CD4-positive, alpha-beta T cell treated with Interleukin-6 for 4 hours (primary cell): ENCODE results near the gene CYB561D1.
"Not testable (repeated sequence)": the region's sequence is repeated elsewhere in the genome, so short reads cannot be mapped to it uniquely, and the experiment has no call there.

ENCODE experiments used
- DNase-seq: peaks from one replicate; pipeline ENCODE4 v3.0.0-alpha.2; 2020; ENCODE audit warnings: mixed read lengths

The CYB561D1 gene, protein sequence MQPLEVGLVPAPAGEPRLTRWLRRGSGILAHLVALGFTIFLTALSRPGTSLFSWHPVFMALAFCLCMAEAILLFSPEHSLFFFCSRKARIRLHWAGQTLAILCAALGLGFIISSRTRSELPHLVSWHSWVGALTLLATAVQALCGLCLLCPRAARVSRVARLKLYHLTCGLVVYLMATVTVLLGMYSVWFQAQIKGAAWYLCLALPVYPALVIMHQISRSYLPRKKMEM

GRCh38 chr1:109493805-109494539 lies at the start of gene CYB561D1:
Gene CYB561D1 (plus strand): TSS chr1:109494094. CDS start chr1:109494140, 46 bp downstream.
- DNase-seq: peak; percentile 90

GRCh38 chr1:109444346-109444745 lies 49.5 kb upstream of the CYB561D1 start:
- no peak for DNase-seq

DNA sequence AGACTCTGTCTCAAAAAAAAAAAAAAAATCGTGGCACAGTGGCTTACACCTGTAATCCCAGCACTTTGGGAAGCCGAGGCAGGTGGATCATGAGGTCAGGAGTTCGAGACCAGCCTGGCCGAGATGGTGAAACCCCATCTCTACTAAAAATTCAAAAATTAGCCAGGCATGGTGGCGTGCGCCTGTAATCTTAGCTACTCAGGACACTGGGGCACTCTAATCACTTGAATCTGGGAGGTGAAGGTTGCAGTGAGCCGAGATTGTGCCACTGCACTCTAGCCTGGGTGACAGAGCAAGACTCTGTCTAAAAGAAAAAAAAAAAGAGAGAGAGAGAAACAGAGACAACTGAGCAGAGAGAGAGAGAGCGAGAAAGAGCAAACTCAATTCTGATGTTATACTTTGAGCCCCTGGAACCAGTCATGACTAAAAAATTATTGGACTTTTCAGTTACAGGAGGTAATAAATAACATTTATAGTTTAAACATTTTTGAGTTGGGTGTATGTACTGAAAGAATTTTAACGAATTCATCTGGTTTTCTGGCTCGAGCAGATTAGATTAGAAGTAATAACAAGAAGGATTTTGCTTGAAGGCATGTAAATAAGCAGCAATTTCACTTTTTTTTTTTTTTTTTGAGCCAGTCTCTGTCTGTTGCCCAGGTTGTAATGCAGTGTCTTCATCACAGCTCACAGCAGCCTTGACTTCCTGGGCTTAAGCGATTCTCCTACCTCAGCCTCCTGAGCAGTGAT lies 47.8 kb upstream of the CYB561D1 start:
- DNase-seq: not testable (repeated sequence)

GRCh38 chr1:109447524-109447923 lies 46.4 kb upstream of the CYB561D1 start:
- DNase-seq: no peak

GRCh38 chr1:109454497-109455133 lies 39.3 kb upstream of the CYB561D1 start:
- no peak for DNase-seq

DNA sequence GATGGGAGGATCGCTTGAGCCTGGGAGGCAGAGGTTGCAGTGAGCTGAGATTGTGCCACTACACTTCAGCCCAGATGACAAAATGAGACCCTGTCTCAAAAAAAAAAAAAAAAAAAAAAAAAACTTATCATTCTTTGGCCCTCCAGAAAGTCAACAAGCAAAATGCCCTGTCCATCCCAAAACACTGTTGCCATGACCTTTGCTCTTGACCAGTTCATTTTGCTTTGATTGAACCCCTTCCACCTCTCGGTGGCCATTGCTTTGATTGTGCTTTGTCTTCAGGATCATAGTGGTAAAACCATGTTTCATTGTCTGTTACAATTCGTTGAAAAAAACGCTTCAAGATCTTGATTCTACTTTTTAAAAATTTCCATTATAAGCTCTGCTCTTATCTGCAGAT lies 36.1 kb upstream of the CYB561D1 start:
- DNase-seq: no peak

DNA sequence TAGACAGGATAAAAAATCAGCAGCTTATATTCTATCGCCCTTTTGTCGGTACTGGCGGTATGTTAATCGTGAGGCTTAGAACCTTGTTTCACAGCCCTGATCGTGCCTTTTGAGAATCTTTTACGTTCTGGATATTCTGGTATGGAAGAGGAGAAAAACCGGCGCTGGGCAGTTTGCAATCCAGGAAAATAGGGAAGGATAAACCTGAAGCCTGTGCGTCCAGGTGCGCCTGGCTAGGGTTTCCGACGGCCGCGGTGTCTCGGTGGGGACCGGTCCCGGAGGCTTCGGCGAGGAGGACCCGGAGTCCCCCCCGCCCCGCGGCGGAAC lies 27.8 kb upstream of the CYB561D1 start:
- DNase-seq: no peak

DNA sequence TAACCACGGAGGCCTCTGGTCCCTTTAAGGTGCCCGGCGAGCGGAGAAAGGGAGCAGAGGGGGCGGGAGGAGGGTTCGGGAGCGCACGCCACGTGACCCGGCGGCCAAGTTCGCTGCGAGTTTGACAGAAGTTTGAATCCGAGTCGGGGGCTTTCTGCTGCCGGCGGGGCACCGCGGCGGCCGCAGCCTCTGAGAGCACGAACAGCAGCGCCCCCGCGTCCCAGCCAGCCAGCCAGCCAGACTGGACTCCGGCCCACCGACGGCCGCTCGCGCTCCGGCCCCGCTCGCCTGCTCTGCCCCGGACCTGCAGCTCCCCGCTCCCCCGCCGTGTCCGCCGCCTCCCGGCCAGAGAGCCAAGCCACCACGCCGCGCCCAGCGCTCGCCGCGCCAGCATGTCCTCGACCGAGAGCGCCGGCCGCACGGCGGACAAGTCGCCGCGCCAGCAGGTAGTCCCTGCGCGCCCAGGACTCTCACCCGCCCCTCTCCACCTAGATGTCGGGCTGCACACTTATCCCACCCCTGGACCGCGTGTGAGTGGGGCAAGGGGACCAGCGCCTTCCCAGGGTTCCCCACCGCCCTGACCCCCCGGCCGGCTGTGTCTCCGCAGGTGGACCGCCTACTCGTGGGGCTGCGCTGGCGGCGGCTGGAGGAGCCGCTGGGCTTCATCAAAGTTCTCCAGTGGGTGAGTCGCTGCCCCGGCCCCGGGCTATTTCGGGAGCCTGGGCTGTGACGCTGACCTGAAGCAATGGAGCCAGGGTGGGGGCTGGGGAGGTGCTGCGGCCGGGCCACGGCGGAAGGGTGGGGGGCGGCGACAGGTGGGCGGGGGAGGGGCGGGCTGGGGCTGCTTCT lies 27.2 kb upstream of the CYB561D1 start, which contains the start of gene SYPL2:
Gene SYPL2, plus strand, starts transcription at position 95 of the 849 bp plus-strand sequence. Its CDS starts 298 bp downstream, at position 393.
- peak; percentile 28 for DNase-seq

GRCh38 chr1:109467301-109467777 lies 26.6 kb upstream of the CYB561D1 start:
- DNase-seq: no peak

DNA sequence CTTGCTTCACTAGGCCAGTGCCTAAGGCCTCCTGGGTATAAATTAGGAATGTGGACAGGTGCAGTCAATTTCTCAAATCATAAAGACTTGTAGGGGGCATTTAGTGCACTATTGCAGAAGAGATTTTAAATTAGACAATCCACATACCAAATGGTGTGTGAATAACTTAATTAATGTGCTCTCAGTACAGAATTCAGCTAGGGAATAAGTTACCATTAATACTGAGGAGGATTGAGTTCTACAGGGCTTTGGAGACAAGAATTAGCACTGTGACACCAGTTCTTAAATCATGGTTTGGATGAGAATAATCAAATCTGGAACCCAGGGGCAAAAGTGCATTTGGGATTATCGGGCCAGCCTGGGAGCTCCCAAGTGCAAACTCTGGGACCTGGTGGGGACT lies 25.8 kb upstream of the CYB561D1 start:
- DNase-seq: no peak

- no peak for DNase-seq
Measured at GRCh38 chr1:109468903-109469302, 25.0 kb upstream of the CYB561D1 start.

- DNase-seq: no peak
Measured at GRCh38 chr1:109470245-109470644, 23.6 kb upstream of the CYB561D1 start.

DNA sequence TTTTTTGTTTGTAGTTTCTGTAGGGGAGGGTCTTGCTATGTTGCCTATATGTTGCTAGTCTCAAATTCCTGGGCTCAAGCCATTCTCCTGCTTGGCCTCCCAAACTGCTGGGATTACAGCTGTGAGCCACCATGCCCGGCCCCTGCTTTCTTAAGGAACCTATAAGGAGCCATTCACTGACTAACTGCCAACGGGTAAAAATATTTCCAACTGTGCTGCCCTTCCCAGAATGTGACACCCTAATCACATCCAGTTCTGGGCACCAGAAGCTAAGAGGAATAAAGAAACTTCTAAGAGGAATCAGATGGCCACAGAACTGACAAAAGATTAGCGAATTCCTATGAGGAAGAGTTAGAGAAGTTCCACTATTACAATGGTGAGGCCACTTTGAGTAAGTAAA lies 21.1 kb upstream of the CYB561D1 start:
- no peak for DNase-seq

GRCh38 chr1:109473284-109474057 lies 20.4 kb upstream of the CYB561D1 start:
- not testable (repeated sequence) for DNase-seq

DNA sequence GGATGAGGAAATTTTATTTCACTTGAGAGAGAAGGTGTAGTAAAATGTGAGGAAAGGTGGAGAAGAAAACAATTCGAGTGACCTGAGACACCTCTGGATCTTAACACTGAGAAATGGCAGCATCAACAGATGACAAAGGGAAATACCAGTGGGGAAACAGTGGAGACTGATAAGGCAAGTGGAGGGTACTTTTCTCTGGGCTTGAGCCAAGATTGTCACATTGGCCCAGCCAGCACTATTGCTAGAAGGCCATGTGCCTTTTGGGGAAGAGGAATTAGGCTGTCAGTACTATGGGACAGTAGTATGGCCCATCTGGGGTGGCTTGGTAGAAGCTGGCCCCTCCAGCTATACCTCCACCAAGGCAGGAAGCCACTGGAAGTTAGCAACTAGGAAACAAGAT lies 19.2 kb upstream of the CYB561D1 start:
- no peak for DNase-seq

- DNase-seq: no peak
Measured at GRCh38 chr1:109475261-109475660, 18.6 kb upstream of the CYB561D1 start.

GRCh38 chr1:109476825-109477224 lies 17.1 kb upstream of the CYB561D1 start:
- no peak for DNase-seq

- DNase-seq: no peak
Measured at GRCh38 chr1:109477821-109478220, 16.1 kb upstream of the CYB561D1 start.

- DNase-seq: peak; percentile 52
Measured at GRCh38 chr1:109478806-109479205, 15.1 kb upstream of the CYB561D1 start.

- no peak for DNase-seq
Measured at GRCh38 chr1:109479311-109479710, 14.6 kb upstream of the CYB561D1 start.

DNA sequence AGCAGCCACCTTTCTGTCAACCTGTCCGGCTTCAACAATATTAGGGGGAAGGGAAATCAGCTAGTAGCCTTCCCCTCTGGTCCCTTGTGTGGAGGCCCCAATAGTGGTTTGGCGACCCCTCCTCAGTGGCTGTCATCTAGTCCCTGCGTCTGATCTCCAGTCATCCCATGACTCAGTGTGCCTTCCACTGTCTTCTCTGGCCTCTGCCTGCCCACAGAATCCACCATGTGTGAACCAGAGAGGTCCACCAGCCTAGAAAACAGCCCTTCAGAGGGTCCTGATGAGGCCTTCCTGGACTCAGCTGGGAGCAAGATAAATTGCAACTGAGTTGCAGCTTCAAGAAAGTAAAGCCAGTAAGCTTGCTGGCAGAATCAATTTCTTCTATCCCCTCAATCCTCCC lies 14.0 kb upstream of the CYB561D1 start:
- DNase-seq: no peak
